GM21528 (cell line): Measurements from ENCODE around the gene YY1.
A peak's percentile ranks its signal among the peaks of the same experiment; 100 is the strongest.
"Not testable (repeated sequence)": the region's sequence is repeated elsewhere in the genome, so short reads cannot be mapped to it uniquely, and the experiment has no call there.

Experiments used
- ATAC-seq: cut with Tn5 transposase; IDR thresholded peaks from one replicate; pipeline ENCODE4 v1.9.1; 2021; ENCODE audit warnings: mild to moderate bottlenecking, moderate library complexity; ENCODE audit not compliant: unreplicated experiment, low FRiP score

YY1 gene

GRCh38 chr14:100213587-100213955 is 25.4 kb upstream of the YY1 start:
- no peak for ATAC-seq

- peak; percentile 90 for ATAC-seq
These were observed 24.8 kb upstream of the YY1 start for GRCh38 chr14:100213956-100214769.

- ATAC-seq: no peak
These were observed 24.2 kb upstream of the YY1 start for GRCh38 chr14:100214770-100215083.

GRCh38 chr14:100215330-100215885 is 23.5 kb upstream of the YY1 start:
- no peak for ATAC-seq

GRCh38 chr14:100219126-100219785 is 19.7 kb upstream of the YY1 start:
- ATAC-seq: no peak

- ATAC-seq: peak; percentile 92
These were observed 17.3 kb upstream of the YY1 start for GRCh38 chr14:100221533-100222223.

GRCh38 chr14:100222224-100223093 is 16.5 kb upstream of the YY1 start:
- no peak for ATAC-seq

- no peak for ATAC-seq
These were observed 15.4 kb upstream of the YY1 start for GRCh38 chr14:100223332-100224201.

GRCh38 chr14:100224229-100224866 is 14.6 kb upstream of the YY1 start:
- no peak for ATAC-seq

- ATAC-seq: no peak
These were observed 13.8 kb upstream of the YY1 start for GRCh38 chr14:100225169-100225568.

GRCh38 chr14:100230361-100230760 is 8.6 kb upstream of the YY1 start:
- ATAC-seq: no peak

- no peak for ATAC-seq
These were observed 4.4 kb upstream of the YY1 start for GRCh38 chr14:100234511-100234910.

GRCh38 chr14:100236271-100236818 is 2.6 kb upstream of the YY1 start:
- ATAC-seq: not testable (repeated sequence)

- no peak for ATAC-seq
These were observed 2.1 kb upstream of the YY1 start for GRCh38 chr14:100236881-100237280.

- ATAC-seq: peak; percentile 11
These were observed 1.1 kb upstream of the YY1 start for GRCh38 chr14:100237735-100238418.

- ATAC-seq: no peak
These were observed 381 bp downstream of the YY1 start for GRCh38 chr14:100239211-100239839.

- peak; percentile 41 for ATAC-seq
These were observed 1.1 kb downstream of the YY1 start for GRCh38 chr14:100239840-100240667.
